Prostate gland (tissue), 2 donors: ENCODE data around the gene SRGAP1. TPM values are rescaled to one million over a fixed set of nuclear protein-coding genes. Genes with fewer than 3 reads are reported as not detected.
"Not testable (repeated sequence)": the region's sequence is repeated elsewhere in the genome, so short reads cannot be mapped to it uniquely, and the experiment has no call there.

Source experiments
- DNase-seq: peaks from one replicate; pipeline ENCODE4 v3.0.0-alpha.2; 2019; ENCODE audit warnings: low spot score
- H3K27ac ChIP-seq, 2 donors: fragments of 200-600 bp; sonication (generic); 2 replicates each; pipeline ENCODE4 v1.5.1; 2017 to 2019
- H3K27me3 ChIP-seq: fragments of 200-600 bp; sonication (generic); replicated peaks from 2 replicates; pipeline ENCODE4 v1.5.1; 2019; ENCODE audit not compliant: insufficient read depth
- H3K36me3 ChIP-seq, 2 donors: fragments of 200-600 bp; sonication (generic); 1 replicate in 1 of 2; 2 replicates in 1 of 2; pipeline versions ENCODE4 v1.5.1 to v1.8.1; 2017 to 2019
- H3K4me1 ChIP-seq: fragments of 200-600 bp; sonication (generic); replicated peaks from 2 replicates; pipeline ENCODE4 v1.5.1; 2019
- H3K4me3 ChIP-seq, 2 donors: fragments of 200-600 bp; sonication (generic); 2 replicates each; pipeline ENCODE4 v1.5.1; 2017 to 2019
- H3K9me3 ChIP-seq: fragments of 200-600 bp; sonication (generic); 2 replicates; pipeline ENCODE4 v1.5.1; 2017
- CTCF ChIP-seq, 4 experiments: fragments of 200-600 bp in 2 of 4; fragments of 450-650 bp in 2 of 4; sonication (generic) in 2 of 4; IDR thresholded peaks; 1 replicate in 3 of 4; 2 replicates in 1 of 4; pipeline ENCODE4 v1.5.1; 2016 to 2019; ENCODE audit warnings: antibody characterized with exemption in 4 of 4, mild to moderate bottlenecking in 2 of 4, moderate library complexity in 2 of 4
- POLR2A ChIP-seq: fragments of 450-650 bp; IDR thresholded peaks from one replicate; pipeline ENCODE4 v1.6.1; 2016; ENCODE audit warnings: antibody characterized with exemption, mild to moderate bottlenecking
- POLR2AphosphoS5 ChIP-seq: sonication (generic); formaldehyde crosslinking; IDR thresholded peaks from one replicate; pipeline ENCODE4 v1.6.1; 2017; ENCODE audit warnings: antibody characterized with exemption
- WGBS: methylation state at CpG from one replicate; pipeline ENCODE4 v1.1.5; 2018; 5-methylcytosine and 5-hydroxymethylcytosine counted together
- intact Hi-C: fragments of 100-400 bp; cut with DNase I; formaldehyde crosslinking; loops from one replicate; pipeline ENCODE4 v1.14.2; 2022
- total RNA-seq, 2 donors: library from RNA; depleted of rRNA; stranded (reverse); fragments of >200 nt; gene quantifications; one replicate each; pipeline ENCODE4 v1.1.0, GENCODE V29; 2016

SRGAP1 gene
- total RNA-seq, 2 donors from 2014 or later, result 4.6 to 16.1 TPM

- Histone ChIP-seq H3K27me3 (no peaks in the 10 kb centered on the region), H3K4me3 (no peak overlapping the region), H3K36me3 (no peaks in the 10 kb centered on the region), H3K4me1 (no peaks in the 10 kb centered on the region), H3K9me3 (no peaks in the 10 kb centered on the region), H3K27ac (no peak overlapping the region)
- DNase-seq, result no peak
- WGBS, result 87% methylated on average over 4 of the region's 4 CpGs
- intact Hi-C loops, result loop anchor here (10.0 kb wide), 1 partner anchor 145 kb away; no protein-coding TSS in a partner anchor
- TF ChIP-seq CTCF (IDR thresholded peaks at IDR 0.05), result no peak
- no peak for TF ChIP-seq POLR2A
- TF ChIP-seq POLR2AphosphoS5, result no peak
Observed at GRCh38 chr12:64109706-64110105, 265.2 kb downstream of the SRGAP1 start.

- Histone ChIP-seq H3K9me3 (no peaks in the 10 kb centered on the region), H3K4me1 (no peaks in the 10 kb centered on the region), H3K27me3 (no peaks in the 10 kb centered on the region), H3K4me3 (no peak overlapping the region), H3K36me3 (no peaks in the 10 kb centered on the region), H3K27ac (no peak overlapping the region)
- no peak for DNase-seq
- intact Hi-C loops, result loop anchor here (10.0 kb wide), 1 partner anchor 146 kb away; no protein-coding TSS in a partner anchor
- TF ChIP-seq POLR2A (no peak), CTCF (IDR thresholded peaks at IDR 0.05) (no peak), POLR2AphosphoS5 (no peak)
Observed at GRCh38 chr12:64110864-64111263, 266.4 kb downstream of the SRGAP1 start.

- TF ChIP-seq POLR2AphosphoS5, result no peak
- TF ChIP-seq CTCF (IDR thresholded peaks at IDR 0.05), result no peak
- TF ChIP-seq POLR2A, result no peak
- no peak overlapping the region for H3K4me3 ChIP-seq
- H3K36me3 ChIP-seq, result no peaks in the 10 kb centered on the region
- H3K4me1 ChIP-seq, result no peaks in the 10 kb centered on the region
- intact Hi-C loops, result loop anchor here (10.0 kb wide), 1 partner anchor 152 kb away; no protein-coding TSS in a partner anchor
- H3K27ac ChIP-seq, result no peak overlapping the region
- H3K9me3 ChIP-seq, result no peaks in the 10 kb centered on the region
- WGBS, result 94% methylated on average over 2 of the region's 2 CpGs
- no peak for DNase-seq
- no peaks in the 10 kb centered on the region for H3K27me3 ChIP-seq
Observed at GRCh38 chr12:64116969-64117368, 272.5 kb downstream of the SRGAP1 start.

GRCh38 chr12:64120568-64120967 is 276.1 kb downstream of the SRGAP1 start:
- DNase-seq, result no peak
- no peaks in the 10 kb centered on the region for H3K9me3 ChIP-seq
- no peak overlapping the region for H3K27ac ChIP-seq
- no peaks in the 10 kb centered on the region for H3K27me3 ChIP-seq
- H3K4me1 ChIP-seq, result no peaks in the 10 kb centered on the region
- intact Hi-C loops, result no loop called here
- TF ChIP-seq POLR2AphosphoS5 (no peak), CTCF (IDR thresholded peaks at IDR 0.05) (no peak), POLR2A (no peak)
- no peaks in the 10 kb centered on the region for H3K36me3 ChIP-seq
- H3K4me3 ChIP-seq, result no peak overlapping the region

GRCh38 chr12:64121086-64121485 is 276.6 kb downstream of the SRGAP1 start:
- intact Hi-C loops, H3K36me3 ChIP-seq, H3K4me3 ChIP-seq, H3K4me1 ChIP-seq, H3K9me3 ChIP-seq, DNase-seq, H3K27ac ChIP-seq, H3K27me3 ChIP-seq: not testable (repeated sequence)
- WGBS, result 89% methylated on average over 3 of the region's 3 CpGs
